Hepatocyte (in vitro differentiated cells): ENCODE measurements around the gene PTTG1. TPM values are rescaled to one million over a fixed set of nuclear protein-coding genes. Genes with fewer than 3 reads are reported as not detected.

Experiments used
- DNase-seq: peaks from one replicate; pipeline ENCODE4 v3.0.0-alpha.2; 2016; ENCODE audit warnings: low spot score
- H2AFZ ChIP-seq: fragments of 200-600 bp; sonication (generic); 2 replicates; pipeline ENCODE4 v1.6.0; 2016; ENCODE audit warnings: antibody characterized with exemption, mild to moderate bottlenecking
- H3K27ac ChIP-seq: fragments of 200-600 bp; sonication (generic); 2 replicates; pipeline ENCODE4 v1.5.1; 2016; ENCODE audit warnings: mild to moderate bottlenecking
- H3K27me3 ChIP-seq: fragments of 200-600 bp; sonication (generic); 2 replicates; pipeline ENCODE4 v1.6.1; 2016
- H3K36me3 ChIP-seq: fragments of 200-600 bp; sonication (generic); replicated peaks from 2 replicates; pipeline ENCODE4 v1.5.1; 2016; ENCODE audit warnings: low read depth; ENCODE audit not compliant: insufficient read depth
- H3K4me1 ChIP-seq: fragments of 200-600 bp; sonication (generic); 2 replicates; pipeline ENCODE4 v1.5.1; 2016; ENCODE audit warnings: mild to moderate bottlenecking, moderate library complexity; ENCODE audit not compliant: insufficient read depth
- H3K4me2 ChIP-seq: fragments of 200-600 bp; sonication (generic); 2 replicates; pipeline ENCODE4 v1.6.0; 2016
- H3K4me3 ChIP-seq: fragments of 200-600 bp; sonication (generic); 2 replicates; pipeline ENCODE4 v1.5.1; 2016; ENCODE audit warnings: mild to moderate bottlenecking
- H3K79me2 ChIP-seq: fragments of 200-600 bp; sonication (generic); 2 replicates; pipeline ENCODE4 v1.6.0; 2017; ENCODE audit warnings: mild to moderate bottlenecking
- H3K9me2 ChIP-seq: fragments of 200-600 bp; sonication (generic); replicated peaks from 2 replicates; pipeline ENCODE4 v1.6.0; 2017; ENCODE audit warnings: mild to moderate bottlenecking; ENCODE audit not compliant: insufficient read depth
- H3K9me3 ChIP-seq: fragments of 200-600 bp; sonication (generic); 2 replicates; pipeline ENCODE4 v1.5.1; 2016; ENCODE audit warnings: low read depth, mild to moderate bottlenecking
- H4K20me1 ChIP-seq: fragments of 200-600 bp; sonication (generic); 2 replicates; pipeline ENCODE4 v1.6.0; 2016; ENCODE audit warnings: mild to moderate bottlenecking; ENCODE audit not compliant: insufficient read depth, poor library complexity, severe bottlenecking
- EZH2 ChIP-seq: fragments of 200-600 bp; sonication (generic); IDR thresholded peaks from 2 replicates; pipeline ENCODE4 v1.6.1; 2016; ENCODE audit warnings: antibody characterized with exemption, mild to moderate bottlenecking, borderline replicate concordance
- EZH2phosphoT487 ChIP-seq: fragments of 200-600 bp; sonication (generic); IDR thresholded peaks from one replicate; pipeline ENCODE4 v1.6.1; 2018; ENCODE audit warnings: antibody characterized with exemption, mild to moderate bottlenecking, low read depth, moderate library complexity; ENCODE audit not compliant: unreplicated experiment, severe bottlenecking
- WGBS: methylation state at CpG from one replicate; pipeline ENCODE4 v1.1.6; 2016; ENCODE audit warnings: low lambda C conversion rate; ENCODE audit errors: missing lambda C conversion rate; 5-methylcytosine and 5-hydroxymethylcytosine counted together
- polyA plus RNA-seq: library from polyadenylated mRNA; unstranded; fragments of >200 nt; fragmentation: Nextera tagmentation; extraction: Ambion mirVana; gene quantifications from 2 replicates; pipeline ENCODE4 v1.2.1, GENCODE V29; 2016
- total RNA-seq: library from RNA; depleted of rRNA; stranded (reverse); fragments of >200 nt; gene quantifications from 2 replicates; pipeline ENCODE4 v1.2.3, GENCODE V29; 2014
- TF ChIP-seq, protein P1 (sequence below): fragments of 200-600 bp; sonication (generic); IDR thresholded peaks from 2 replicates; pipeline ENCODE4 v1.5.1; 2016; ENCODE audit warnings: antibody characterized with exemption, mild to moderate bottlenecking; ENCODE audit not compliant: poor library complexity

PTTG1 gene
- total and polyA plus RNA-seq, 2 experiments from 2014 or later, result 18.8 to 49.2 TPM

DNA sequence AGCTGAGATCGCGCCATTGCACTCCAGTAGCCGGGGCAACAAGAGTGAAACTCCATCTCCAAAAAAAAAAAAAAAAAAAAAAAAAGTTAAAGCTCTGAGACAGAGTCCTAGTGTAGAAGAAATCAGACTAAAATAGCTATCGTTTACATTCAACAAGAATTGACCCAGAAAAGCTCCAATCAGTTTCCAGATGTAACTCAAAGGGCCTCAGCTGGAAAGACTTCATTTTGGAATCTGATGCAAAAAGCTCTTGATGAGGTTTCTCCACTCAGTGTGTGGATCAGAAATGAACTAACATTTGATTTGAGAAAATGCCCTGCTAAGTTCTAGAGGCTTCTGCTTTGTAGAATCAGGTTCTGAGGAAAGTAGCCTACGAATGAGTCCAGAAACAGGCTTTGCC, 44.0 kb upstream of the PTTG1 start:
- Histone ChIP-seq H3K27me3 (peaks cover 19% of the 10 kb centered on the region), H3K4me1 (no peaks in the 10 kb centered on the region), H3K4me2 (no peak overlapping the region), H3K27ac (no peak overlapping the region), H3K36me3 (no peaks in the 10 kb centered on the region), H2AFZ (no peak overlapping the region), H4K20me1 (no peaks in the 10 kb centered on the region), H3K9me3 (no peaks in the 10 kb centered on the region), H3K9me2 (no peaks in the 10 kb centered on the region), H3K79me2 (no peaks in the 10 kb centered on the region), H3K4me3 (no peak overlapping the region)
- no peak for TF ChIP-seq EZH2phosphoT487
- no peak for TF ChIP-seq EZH2
- TF ChIP-seq, protein P1, sequence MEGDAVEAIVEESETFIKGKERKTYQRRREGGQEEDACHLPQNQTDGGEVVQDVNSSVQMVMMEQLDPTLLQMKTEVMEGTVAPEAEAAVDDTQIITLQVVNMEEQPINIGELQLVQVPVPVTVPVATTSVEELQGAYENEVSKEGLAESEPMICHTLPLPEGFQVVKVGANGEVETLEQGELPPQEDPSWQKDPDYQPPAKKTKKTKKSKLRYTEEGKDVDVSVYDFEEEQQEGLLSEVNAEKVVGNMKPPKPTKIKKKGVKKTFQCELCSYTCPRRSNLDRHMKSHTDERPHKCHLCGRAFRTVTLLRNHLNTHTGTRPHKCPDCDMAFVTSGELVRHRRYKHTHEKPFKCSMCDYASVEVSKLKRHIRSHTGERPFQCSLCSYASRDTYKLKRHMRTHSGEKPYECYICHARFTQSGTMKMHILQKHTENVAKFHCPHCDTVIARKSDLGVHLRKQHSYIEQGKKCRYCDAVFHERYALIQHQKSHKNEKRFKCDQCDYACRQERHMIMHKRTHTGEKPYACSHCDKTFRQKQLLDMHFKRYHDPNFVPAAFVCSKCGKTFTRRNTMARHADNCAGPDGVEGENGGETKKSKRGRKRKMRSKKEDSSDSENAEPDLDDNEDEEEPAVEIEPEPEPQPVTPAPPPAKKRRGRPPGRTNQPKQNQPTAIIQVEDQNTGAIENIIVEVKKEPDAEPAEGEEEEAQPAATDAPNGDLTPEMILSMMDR, result no peak
- 92% methylated on average over 5 of the region's 5 CpGs for WGBS
- DNase-seq, result no peak

DNA sequence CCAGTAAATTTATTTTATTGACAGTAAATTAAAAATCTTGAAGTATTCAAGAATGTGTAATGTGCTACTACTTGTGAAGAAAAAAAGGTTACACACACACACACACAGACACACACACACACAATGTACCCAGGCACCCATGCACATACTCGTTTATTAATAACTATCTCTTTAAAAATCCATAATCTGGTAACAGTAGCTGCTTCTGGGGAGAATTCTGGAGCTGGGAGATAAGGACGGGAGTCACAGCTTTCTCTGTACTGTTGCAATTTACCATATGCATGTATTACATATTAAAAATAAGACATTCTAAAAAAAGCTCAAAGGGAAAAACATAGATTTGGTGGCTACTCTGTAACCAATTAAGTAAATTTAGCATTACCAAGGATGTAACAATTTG, 43.3 kb upstream of the PTTG1 start:
- 61% methylated on average over 2 of the region's 2 CpGs for WGBS
- H3K4me1 ChIP-seq, result no peaks in the 10 kb centered on the region
- H3K4me2 ChIP-seq, result no peak overlapping the region
- no peaks in the 10 kb centered on the region for H3K9me3 ChIP-seq
- H3K79me2 ChIP-seq, result no peaks in the 10 kb centered on the region
- no peak for DNase-seq
- no peak overlapping the region for H2AFZ ChIP-seq
- no peaks in the 10 kb centered on the region for H3K36me3 ChIP-seq
- H3K27ac ChIP-seq, result no peak overlapping the region
- no peaks in the 10 kb centered on the region for H3K9me2 ChIP-seq
- peaks cover 19% of the 10 kb centered on the region for H3K27me3 ChIP-seq
- no peaks in the 10 kb centered on the region for H4K20me1 ChIP-seq
- TF ChIP-seq, protein P1, result no peak
- TF ChIP-seq EZH2 (no peak), EZH2phosphoT487 (no peak)
- no peak overlapping the region for H3K4me3 ChIP-seq

DNA sequence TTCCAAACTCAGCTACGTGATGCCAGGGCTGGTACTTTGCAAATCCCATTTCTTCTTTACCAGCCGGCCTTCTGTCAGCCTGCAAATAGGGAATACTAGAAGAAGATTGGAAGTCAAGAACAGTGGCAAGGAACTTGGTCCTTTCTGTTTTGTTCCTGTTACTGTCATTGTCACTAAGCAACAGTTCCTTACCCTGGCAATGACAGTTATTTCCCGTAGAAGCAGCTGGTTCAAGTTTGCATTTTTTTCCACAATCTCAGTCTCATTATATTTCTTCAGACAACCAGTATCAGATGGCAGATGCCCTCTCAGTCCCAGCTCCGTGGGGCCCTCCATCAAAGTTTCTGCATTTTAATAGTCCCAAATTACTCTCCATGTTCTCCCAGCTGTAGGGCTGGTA, 42.1 kb upstream of the PTTG1 start:
- TF ChIP-seq, protein P1, result no peak
- TF ChIP-seq EZH2phosphoT487, result no peak
- TF ChIP-seq EZH2, result no peak
- Histone ChIP-seq H3K27ac (no peak overlapping the region), H3K9me2 (no peaks in the 10 kb centered on the region), H3K4me3 (no peak overlapping the region), H3K4me1 (no peaks in the 10 kb centered on the region), H3K27me3 (peaks cover 10% of the 10 kb centered on the region), H3K79me2 (no peaks in the 10 kb centered on the region), H3K4me2 (no peak overlapping the region), H3K36me3 (no peaks in the 10 kb centered on the region), H3K9me3 (no peaks in the 10 kb centered on the region), H2AFZ (no peak overlapping the region), H4K20me1 (no peaks in the 10 kb centered on the region)
- WGBS, result 67% methylated on average over 4 of the region's 4 CpGs
- DNase-seq, result no peak

DNA sequence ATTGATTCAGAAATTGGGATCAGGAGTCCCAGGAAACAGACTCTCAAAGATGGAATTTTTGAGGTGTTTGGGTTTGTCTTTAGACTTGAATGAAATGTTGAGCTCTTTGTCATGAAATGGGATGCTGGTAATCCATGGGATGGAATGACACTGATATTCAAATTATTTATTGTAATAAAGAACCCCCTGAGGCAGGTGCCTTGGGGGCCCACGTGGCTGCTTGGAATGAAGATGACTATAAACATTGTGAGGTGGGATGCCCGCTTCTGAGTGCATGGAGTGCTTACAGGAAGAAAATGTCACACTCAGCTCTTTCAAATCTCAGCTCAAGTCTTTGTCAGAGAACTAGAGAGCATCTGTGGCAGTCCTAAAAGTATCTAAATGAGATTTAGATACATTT, 41.6 kb upstream of the PTTG1 start:
- no peak for DNase-seq
- Histone ChIP-seq H3K36me3 (no peaks in the 10 kb centered on the region), H3K9me3 (no peaks in the 10 kb centered on the region), H2AFZ (no peak overlapping the region), H4K20me1 (no peaks in the 10 kb centered on the region), H3K4me3 (no peak overlapping the region), H3K4me1 (no peaks in the 10 kb centered on the region), H3K79me2 (no peaks in the 10 kb centered on the region), H3K4me2 (no peak overlapping the region), H3K27ac (no peak overlapping the region), H3K27me3 (peaks cover 6% of the 10 kb centered on the region), H3K9me2 (no peaks in the 10 kb centered on the region)
- no peak for TF ChIP-seq EZH2
- no peak for TF ChIP-seq EZH2phosphoT487
- TF ChIP-seq, protein P1, result no peak
- WGBS, result 75% methylated on average over 2 of the region's 2 CpGs
